Large intestine (tissue), 3 donors: Measurements from ENCODE around the gene ZFP92. TPM values are rescaled to one million over a fixed set of nuclear protein-coding genes. Genes with fewer than 3 reads are reported as not detected.

Experiments
- DNase-seq, 2 donors: peaks; one replicate each; pipeline versions ENCODE4 v3.0.0 to v3.0.0-alpha.2; 2013
- H3K27ac ChIP-seq: one replicate; pipeline ENCODE4 v1.5.1; 2013; ENCODE audit warnings: low read length
- H3K27me3 ChIP-seq: 2 replicates; pipeline ENCODE4 v1.6.1; 2013; ENCODE audit warnings: low read length; ENCODE audit not compliant: control insufficient read depth, insufficient read depth
- H3K36me3 ChIP-seq: 2 replicates; pipeline ENCODE4 v1.6.1; 2013; ENCODE audit warnings: low read length; ENCODE audit not compliant: control insufficient read depth, insufficient read depth
- H3K4me1 ChIP-seq: one replicate; pipeline ENCODE4 v1.6.1; 2013; ENCODE audit warnings: low read length; ENCODE audit not compliant: control insufficient read depth, insufficient read depth
- H3K4me3 ChIP-seq: one replicate; pipeline ENCODE4 v1.5.1; 2013; ENCODE audit warnings: low read length
- H3K9me3 ChIP-seq: one replicate; pipeline ENCODE4 v1.6.1; 2013; ENCODE audit warnings: mild to moderate bottlenecking, low read depth, low read length, moderate library complexity; ENCODE audit not compliant: control insufficient read depth
- WGBS: methylation state at CpG from one replicate; pipeline ENCODE4 v1.1.5; 2013; ENCODE audit warnings: low lambda C conversion rate; ENCODE audit not compliant: insufficient coverage; 5-methylcytosine and 5-hydroxymethylcytosine counted together
- polyA plus RNA-seq: library from polyadenylated mRNA; unstranded; fragments of 120-200 nt; gene quantifications from one replicate; pipeline ENCODE4 v1.2.1, GENCODE V29; 2013

The ZFP92 gene
- polyA plus RNA-seq, 1 donor: 5.0 TPM

DNA sequence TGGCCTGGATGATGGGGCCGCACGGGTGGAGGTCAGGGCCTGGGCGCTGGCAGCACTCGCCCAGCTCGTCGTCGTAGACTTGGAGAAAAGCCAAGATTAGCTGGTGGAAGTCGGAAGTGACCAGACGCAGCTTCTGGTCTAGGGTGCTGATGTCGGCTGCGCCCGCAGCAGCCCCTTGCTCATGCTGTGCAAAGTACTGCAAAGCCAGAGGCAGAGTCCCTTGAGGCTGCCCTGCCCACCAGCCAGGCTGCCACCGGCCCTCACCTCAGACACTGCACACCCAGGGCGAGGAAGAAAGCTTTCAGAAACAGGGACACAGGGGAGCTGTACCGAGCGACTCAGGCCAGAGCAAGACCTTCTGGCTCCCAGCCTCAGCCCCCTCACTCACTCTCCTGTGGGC lies 44.3 kb downstream of the ZFP92 start:
- Histone ChIP-seq H3K9me3 (no peaks in the 10 kb centered on the region), H3K27me3 (no peaks in the 10 kb centered on the region), H3K4me1 (no peaks in the 10 kb centered on the region), H3K4me3 (no peak overlapping the region), H3K36me3 (peaks cover 10% of the 10 kb centered on the region), H3K27ac (no peak overlapping the region)
- no CpG with 5 or more reads among the region's 16 CpGs for WGBS
- no peak for DNase-seq

DNA sequence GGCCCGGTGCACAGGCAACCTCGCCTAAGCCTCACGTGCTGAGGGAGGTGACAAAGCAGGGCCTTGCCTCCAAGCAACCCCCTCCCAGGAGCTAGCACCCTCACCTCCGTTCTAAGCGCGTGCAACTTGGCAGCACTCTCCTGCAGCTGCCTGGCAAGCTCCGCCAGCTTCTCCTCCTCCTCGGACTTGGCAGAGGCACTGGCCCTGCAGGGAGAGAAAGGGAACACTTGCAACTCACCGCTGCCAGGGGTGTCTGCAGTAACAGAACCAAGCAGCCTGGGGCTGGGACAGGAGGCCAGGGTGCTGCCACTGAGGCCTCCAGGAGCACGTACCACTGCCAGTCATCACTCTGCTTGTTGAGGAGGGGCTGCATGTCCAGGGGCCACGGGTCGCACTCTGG lies 44.9 kb downstream of the ZFP92 start:
- H3K4me1 ChIP-seq: no peaks in the 10 kb centered on the region
- peaks cover 10% of the 10 kb centered on the region for H3K36me3 ChIP-seq
- H3K27ac ChIP-seq: no peak overlapping the region
- WGBS: no CpG with 5 or more reads among the region's 12 CpGs
- H3K27me3 ChIP-seq: no peaks in the 10 kb centered on the region
- DNase-seq: no peak
- H3K4me3 ChIP-seq: no peak overlapping the region
- H3K9me3 ChIP-seq: no peaks in the 10 kb centered on the region

DNA sequence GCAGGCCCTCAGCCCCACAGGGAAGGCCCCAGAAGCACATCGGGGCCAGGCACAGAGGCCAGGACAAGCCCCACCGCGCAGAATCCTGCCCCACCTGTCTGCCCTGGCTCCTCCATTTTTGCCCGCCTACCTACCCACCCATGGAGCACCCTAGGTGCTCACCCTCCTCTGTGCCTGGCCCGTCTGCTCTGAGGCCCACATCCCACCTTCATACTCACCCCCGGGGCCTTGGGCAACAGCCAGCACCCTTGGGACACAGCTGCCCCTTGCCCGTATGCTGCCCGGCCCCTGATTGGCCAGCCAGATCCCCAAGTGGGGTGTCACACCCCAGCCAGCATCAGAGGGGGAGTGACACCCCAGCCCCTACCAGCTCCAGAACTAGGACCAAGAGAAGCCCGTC lies 45.4 kb downstream of the ZFP92 start:
- Histone ChIP-seq H3K27me3 (no peaks in the 10 kb centered on the region), H3K36me3 (peaks cover 12% of the 10 kb centered on the region), H3K4me1 (no peaks in the 10 kb centered on the region), H3K9me3 (no peaks in the 10 kb centered on the region), H3K27ac (no peak overlapping the region), H3K4me3 (no peak overlapping the region)
- no CpG with 5 or more reads among the region's 9 CpGs for WGBS
- no peak for DNase-seq

DNA sequence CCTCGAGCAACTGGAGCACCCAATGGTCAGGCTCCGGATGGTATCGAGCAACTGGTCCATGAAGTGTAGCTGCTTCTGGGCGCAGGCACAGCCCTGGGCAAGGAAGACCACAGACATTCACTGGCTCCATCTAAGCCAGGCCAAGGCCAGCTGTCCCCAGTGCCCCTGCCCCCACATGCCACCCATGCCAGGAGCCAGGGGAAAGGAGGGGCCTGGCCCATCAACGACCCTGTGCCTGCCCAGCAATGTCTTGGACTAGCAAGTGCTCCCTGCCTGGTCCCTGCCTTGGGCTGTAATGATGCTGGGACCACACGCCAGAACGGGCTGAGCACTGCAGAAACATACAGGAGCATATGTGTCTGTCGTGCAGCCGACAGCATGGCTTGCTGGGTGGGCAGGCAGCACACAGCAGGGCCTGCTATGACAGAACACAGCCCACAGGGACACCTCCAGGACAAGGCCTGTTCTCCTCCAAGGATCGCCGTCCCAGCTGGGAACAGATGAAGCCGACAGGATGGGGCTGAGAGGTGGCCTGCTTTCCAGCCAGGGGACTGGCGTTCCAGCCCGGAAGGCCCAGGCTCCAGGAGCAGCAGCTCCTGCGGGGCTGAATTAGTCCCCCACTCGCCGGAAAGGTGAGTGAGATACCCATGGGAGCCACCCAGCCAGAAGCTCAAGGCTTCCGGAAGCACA lies 46.0 kb downstream of the ZFP92 start:
- Histone ChIP-seq H3K4me1 (no peaks in the 10 kb centered on the region), H3K36me3 (peaks cover 13% of the 10 kb centered on the region), H3K9me3 (no peaks in the 10 kb centered on the region), H3K27me3 (no peaks in the 10 kb centered on the region), H3K27ac (no peak overlapping the region), H3K4me3 (no peak overlapping the region)
- DNase-seq: no peak
- no CpG with 5 or more reads among the region's 18 CpGs for WGBS

DNA sequence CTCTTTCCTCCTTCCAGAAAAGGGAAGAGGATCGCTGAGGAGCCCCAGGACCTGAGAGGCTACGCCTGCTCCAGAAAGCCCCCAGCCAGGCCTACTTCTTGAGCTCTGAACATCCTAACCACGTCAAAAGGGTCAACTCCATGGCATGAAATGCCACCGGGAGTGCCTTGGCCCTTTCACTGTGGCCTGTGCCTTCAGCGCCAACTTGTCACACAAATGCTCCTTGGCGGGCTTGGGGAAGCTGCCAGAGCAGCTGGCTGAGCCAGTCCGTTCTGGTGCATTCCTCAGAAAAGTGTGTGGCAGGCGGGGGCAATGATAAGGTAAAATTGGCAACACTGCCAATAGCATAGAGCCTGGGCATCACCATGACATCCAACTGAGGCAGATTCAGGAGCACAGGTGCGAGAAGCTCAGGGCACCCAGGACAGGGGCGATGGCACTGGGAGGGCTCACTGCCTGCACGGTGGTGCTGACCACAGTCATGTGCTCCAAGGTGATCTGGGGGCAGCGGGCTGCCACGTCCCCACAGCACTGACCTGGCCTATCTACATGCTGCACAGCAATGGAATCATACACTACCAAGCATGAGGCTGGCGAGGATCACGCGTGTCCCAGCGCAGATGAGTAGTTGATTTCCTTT lies 46.7 kb downstream of the ZFP92 start:
- Histone ChIP-seq H3K4me3 (no peak overlapping the region), H3K27me3 (no peaks in the 10 kb centered on the region), H3K36me3 (peaks cover 15% of the 10 kb centered on the region), H3K27ac (no peak overlapping the region), H3K9me3 (no peaks in the 10 kb centered on the region), H3K4me1 (no peaks in the 10 kb centered on the region)
- WGBS: no CpG with 5 or more reads among the region's 17 CpGs
- DNase-seq: no peak

DNA sequence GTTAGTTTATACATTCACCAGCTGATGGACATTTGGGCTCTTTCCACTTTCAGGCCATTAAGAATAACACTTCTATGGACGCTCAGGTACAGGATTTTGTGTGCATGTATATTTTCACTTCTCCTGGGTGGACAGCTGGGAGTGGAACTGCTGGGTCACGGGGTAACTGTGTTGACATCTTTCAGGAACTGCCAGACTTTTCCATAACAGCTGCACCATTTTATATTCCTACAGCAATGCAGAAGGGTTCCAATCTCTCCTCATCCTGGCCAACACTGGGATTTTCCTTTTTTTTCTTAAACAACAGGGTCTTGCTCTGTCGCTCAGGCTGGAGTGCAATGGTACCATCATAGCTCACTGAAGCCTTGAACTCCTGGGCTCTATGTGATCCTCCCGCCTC lies 47.2 kb downstream of the ZFP92 start:
- WGBS: no CpG with 5 or more reads among the region's 4 CpGs
- Histone ChIP-seq H3K9me3 (no peaks in the 10 kb centered on the region), H3K4me1 (no peaks in the 10 kb centered on the region), H3K27ac (no peak overlapping the region), H3K4me3 (no peak overlapping the region), H3K36me3 (peaks cover 15% of the 10 kb centered on the region), H3K27me3 (no peaks in the 10 kb centered on the region)
- no peak for DNase-seq

DNA sequence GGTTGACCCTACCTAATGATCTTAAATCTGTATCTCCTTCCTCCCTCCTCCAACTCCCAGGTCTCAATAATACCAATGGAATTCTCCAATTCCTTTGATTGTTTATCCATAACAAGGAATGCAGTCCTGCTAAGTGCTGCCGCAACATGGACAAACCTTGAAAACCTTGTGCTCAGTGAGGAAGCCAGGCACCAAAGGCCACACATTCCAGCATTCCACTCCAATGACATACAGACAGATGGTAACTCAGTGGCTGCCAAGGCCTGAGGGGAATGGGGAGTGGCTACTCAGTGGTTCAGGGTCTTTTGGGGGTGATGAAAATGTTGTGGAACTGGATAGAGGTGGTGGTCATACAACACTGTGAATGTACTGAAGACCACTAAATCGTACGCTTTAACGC lies 48.7 kb downstream of the ZFP92 start:
- Histone ChIP-seq H3K4me1 (no peaks in the 10 kb centered on the region), H3K27me3 (no peaks in the 10 kb centered on the region), H3K4me3 (no peak overlapping the region), H3K36me3 (peaks cover 20% of the 10 kb centered on the region), H3K27ac (no peak overlapping the region), H3K9me3 (no peaks in the 10 kb centered on the region)
- DNase-seq: no peak
- no CpG with 5 or more reads among the region's 4 CpGs for WGBS

DNA sequence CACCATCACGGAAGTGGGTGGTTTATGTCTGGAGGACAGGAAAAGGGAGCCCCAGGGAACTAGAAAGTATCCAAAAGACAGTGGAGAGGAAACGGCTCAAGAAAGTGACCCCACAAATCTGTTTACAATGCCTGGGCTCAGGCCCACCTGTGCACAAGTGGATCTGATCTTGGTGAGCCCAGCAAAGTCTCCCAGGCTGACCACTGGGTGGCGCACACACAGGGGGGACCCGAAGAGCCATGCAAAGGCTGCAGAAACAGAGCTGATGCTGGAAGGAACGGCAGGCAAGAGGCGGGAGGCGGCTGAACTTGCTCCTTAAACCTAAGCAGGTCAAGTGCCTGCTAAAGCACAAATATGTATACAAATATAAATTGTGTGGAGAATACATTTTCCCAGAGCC lies 49.6 kb downstream of the ZFP92 start:
- DNase-seq: no peak
- H3K27ac ChIP-seq: no peak overlapping the region

More for the DNA sequence above, 49.6 kb downstream of the ZFP92 start:
- Histone ChIP-seq H3K36me3 (peaks cover 19% of the 10 kb centered on the region), H3K9me3 (no peaks in the 10 kb centered on the region), H3K4me3 (no peak overlapping the region), H3K4me1 (no peaks in the 10 kb centered on the region), H3K27me3 (no peaks in the 10 kb centered on the region)
- WGBS: no CpG with 5 or more reads among the region's 7 CpGs

Other genes with a start within 250 kb of the ZFP92 start
- not detected for gene MAGEA1, start 232.2 kb upstream of the ZFP92 start, polyA plus RNA-seq
- gene PNMA6F, start 89.7 kb upstream of the ZFP92 start, polyA plus RNA-seq: 0.01 TPM
- 9.7 TPM for gene ZNF275, start 77.3 kb upstream of the ZFP92 start, polyA plus RNA-seq
- gene PNMA6E, start 10.1 kb upstream of the ZFP92 start, polyA plus RNA-seq: not detected
- 0.30 TPM for gene TREX2, start 34.6 kb downstream of the ZFP92 start, polyA plus RNA-seq
- 25.0 TPM for gene HAUS7, start 59.1 kb downstream of the ZFP92 start, polyA plus RNA-seq
- 17.2 TPM for gene BGN, start 83.5 kb downstream of the ZFP92 start, polyA plus RNA-seq
- gene ATP2B3, start 106.2 kb downstream of the ZFP92 start, polyA plus RNA-seq: 1.6 TPM
- 15.9 TPM for gene CCNQ, start 187.7 kb downstream of the ZFP92 start, polyA plus RNA-seq
- 0.78 TPM for gene DUSP9, start 235.7 kb downstream of the ZFP92 start, polyA plus RNA-seq